NCI-H226 (cell line): Measurements from ENCODE around the gene KCP.

Experiments used
- DNase-seq: peaks from one replicate; pipeline ENCODE4 v3.0.0-alpha.2; 2015

The KCP gene

DNA sequence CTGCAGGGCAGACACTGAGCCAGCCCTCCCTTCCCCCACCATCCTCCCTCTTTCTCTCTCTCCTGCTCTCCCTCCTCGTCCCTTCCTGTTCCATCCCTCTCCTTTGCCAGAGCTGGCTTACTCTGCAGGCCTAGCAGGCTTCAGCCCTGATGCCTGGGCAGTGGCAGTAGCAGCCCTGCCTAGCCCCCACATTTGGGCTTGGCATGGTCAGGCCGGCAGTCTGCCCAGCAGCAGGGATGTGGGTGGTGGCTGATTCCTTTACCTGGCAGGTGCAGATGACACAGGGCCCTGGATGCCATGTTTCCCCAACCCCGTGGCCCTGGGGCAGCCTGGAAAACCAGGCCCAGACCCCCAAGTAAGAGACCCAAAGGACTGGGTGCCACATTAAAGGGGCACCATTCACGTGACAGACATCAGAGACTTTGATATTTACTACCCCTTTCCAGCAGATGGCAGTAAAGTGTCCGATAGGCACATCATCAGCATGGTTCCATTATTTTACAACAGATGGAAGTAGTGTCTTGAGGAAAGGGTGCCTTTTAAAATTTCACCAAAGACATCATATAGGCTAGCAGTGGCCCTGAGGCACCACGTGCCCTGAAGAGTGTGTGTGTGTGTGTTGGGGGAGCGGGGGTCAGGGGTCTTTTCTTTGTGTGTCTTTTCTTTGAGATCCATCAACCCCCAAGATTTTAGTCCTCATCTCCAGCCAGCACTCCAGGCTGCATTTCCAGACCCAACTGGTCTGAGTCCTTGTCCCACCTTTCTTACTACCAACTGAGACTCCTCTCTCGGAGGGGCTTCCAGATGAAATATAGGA lies 5.9 kb downstream of the KCP start:
- DNase-seq, result peak; percentile 17

DNA sequence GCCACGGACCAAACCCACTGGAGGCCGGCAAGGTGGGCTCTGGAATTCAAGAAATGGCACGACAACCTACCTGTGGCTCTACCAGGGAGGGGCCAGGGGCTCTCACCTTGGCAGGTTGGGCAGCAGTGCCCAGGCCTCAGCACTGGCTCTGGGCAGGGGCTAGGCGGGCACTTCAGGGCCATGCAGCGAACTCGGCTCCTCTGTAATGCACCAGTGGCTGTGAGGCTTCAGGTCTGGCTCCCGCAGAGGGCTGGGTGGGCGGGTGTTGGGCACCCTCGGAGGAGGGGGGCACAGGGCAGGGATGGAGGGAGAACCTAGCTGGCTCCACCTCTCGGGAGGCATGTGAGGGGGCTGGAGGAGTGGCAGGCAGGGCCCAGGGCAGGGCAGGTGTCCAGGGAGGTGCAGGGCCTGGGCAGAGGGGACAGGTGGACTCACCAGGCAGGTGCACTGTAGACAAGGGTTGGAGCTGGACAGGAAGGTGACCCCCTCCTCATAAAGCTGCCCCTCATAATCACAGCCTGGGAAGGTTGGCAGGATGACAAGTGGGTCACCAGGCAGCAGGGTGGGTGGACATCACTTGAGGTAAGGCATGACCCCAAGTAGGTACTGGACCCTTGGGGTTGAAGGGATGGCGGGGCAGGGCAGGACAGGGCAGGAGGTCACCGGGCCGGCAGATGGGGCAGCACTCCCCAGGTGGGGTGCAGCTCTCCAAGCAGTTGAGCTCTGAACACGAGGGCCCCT lies 6.7 kb downstream of the KCP start:
- DNase-seq, result no peak

DNA sequence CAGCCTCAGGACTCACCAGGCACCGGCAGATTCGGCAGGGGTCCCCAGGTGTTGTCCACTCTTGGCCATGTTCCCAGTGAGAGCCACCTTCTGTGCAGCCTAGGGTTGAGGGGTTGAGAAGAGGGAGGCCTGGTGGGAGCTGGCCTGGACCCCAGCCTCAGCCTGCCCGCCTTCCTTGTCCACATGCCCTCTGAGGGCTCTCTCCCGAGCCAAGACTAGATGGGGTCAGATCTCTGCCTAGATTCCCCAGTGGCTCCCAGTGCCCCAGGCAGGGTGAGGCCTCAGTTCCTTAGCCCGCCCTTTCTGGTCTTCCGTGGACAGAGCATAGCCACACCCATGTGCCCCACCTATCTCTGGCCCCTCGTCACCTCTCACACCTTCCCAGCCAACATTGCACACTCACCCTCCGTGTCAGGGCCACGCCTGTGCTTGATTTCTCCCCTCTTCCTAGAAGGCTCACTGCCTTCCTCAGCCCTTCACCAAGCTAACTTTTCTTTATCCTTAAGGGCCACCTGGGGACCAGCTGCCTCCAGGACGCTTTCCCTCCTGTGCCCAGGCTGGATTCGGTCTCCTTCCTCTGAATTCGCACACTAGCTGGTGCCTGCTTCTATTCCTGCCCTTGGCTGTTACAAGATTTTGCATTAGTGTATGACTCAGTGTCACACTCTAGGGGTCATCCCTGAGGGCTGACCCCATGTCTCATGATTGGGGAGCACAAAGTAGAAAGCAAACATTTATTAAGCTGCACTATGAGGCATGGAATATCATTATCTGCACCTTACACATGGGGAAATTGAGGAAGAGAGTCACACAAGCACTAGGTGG lies 7.5 kb downstream of the KCP start:
- no peak for DNase-seq

DNA sequence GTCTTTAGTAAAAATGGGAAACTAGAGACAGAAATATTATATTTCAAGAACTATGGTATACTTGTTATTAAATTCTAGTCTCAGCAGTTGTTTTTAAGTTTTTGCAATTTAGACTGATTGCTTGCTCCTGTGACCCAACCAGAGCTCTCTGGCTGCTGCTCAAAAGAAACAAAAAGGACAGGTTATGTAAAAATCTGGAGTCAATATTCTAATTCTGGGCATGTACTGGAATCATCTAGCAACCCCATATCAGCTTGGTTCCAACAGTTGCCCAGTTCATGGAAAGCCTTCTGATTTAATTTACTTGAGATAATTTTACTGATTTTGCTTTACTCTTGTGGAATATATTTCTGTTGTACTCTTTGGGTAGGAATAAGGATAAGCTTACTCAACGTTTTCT lies 10.3 kb downstream of the KCP start:
- DNase-seq, result no peak

DNA sequence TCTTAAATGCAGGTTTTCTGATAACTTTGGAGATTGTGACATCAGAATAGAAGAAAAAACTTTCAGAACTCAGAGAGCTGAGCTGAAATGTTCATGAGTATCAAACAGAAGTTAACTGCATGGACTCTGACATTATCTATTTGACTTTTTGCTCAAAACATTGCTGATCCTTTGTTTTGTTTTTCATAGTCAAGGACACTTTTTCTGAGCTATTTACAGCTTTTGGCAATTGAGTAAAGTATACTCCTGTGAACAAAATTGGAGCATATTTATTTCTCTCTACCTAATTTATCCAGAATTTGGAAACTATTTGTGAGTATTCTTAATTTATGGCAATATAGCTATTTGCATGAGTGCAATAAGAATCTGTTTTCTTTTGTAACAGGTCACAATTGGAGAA lies 11.1 kb downstream of the KCP start:
- DNase-seq, result no peak

DNA sequence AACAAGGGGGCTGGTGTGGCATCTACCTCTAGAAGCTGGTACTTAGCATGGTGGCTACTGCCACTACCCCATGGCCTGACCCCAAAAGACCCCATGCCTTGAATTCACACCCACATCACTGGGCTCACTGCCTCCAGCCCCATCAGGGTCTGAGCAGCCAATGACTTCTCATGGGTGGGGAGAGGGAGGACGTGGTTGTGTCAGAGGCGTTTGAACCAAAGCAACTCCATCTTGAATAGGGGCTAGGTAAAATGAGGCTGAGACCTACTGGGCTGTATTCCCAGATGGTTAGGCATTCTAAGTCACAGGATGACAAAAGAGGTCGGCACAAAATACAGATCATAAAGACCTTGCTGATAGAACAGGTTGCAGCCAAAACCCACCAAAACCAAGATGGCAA lies 15.2 kb downstream of the KCP start:
- DNase-seq, result no peak

DNA sequence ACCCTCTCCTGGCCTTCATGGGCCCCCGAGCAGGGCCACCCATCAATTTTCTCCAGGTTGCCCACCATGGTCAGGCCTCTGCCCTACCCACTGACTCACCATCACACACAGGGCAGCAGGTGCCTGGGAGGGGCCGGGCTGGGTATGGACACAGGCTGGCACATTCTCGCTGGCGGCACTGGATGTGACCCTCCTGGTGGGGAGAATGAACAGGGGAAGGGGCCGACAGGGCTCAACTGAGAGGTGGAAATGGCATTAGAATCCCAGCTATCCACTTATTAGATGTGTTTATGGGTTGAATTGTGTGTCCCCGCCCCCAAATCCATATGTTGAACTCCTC lies 16.4 kb downstream of the KCP start:
- no peak for DNase-seq

DNA sequence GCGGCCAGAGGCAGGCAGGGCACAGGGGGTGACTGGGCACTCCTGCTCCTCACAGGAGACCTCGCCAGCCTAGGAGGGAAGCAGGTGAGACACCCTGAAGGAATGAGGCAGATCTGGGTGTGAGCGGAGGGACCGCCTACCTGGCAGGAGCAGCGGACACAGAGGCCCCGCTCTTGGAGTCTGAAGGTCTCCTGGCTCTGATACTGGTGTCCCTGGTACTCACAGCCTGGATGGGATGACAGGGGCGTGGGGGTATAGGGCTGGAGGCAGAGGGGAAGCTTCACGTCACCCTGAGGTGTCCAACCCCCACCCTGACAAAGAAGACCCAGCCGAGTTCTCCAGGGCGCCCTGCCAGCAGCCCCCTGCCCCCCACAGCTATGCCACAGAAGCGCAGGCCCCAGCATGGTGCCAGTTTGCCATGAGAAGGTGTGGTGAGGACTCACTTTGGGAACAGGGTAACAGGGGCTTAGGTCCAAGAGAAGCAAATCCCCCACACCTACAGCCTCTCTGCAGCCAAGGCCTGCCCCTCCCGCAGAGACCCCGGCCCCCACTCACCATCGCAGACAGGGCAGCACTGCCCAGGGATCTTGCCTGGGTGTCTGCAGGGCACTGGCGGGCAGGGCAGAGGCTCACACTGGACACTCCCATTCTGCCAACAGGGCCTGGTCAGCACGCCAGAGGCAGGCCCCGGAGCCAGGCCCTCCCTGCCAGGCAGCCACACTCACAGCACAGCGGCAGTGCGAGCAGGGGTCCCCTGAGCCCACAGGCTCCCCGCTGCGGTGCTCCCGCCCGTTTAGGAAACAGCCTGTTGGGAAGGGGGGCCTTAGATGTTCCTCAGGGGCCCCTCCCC lies 17.0 kb downstream of the KCP start:
- DNase-seq, result no peak

DNA sequence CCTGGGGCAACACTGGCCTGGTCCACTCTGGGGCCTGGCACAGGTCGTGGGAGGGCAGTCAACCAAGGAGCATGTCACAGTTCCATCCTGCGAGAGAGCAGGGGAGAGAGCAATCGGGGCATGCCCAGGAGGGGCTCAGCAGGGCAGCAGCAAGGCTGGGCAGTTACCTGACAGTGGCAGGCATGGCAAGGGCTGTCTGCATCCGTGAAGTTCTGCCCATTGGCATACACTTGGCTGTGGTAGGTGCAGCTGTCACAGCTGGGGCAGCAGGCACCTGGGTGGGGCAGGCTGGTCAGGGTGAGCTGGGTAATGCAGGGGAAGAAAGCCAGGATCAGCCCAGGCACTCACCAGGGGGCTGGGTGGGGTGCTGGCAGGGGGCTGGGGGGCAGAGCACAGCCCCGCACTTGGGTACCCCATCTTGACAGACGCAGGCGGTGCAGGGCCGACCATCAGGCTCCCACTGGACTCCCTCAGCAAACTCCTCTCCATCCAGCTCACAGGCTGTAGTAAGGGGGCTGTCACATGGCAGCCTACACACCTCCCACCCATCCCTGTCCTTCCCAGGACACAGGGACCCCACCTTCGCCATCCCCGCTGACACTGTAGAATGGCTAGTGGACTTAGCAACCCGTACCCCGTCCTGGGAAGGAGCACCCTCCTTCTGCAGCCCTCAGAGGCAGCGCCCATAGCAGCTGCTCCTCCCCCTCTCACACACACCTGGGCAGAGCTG lies 17.8 kb downstream of the KCP start:
- no peak for DNase-seq

DNA sequence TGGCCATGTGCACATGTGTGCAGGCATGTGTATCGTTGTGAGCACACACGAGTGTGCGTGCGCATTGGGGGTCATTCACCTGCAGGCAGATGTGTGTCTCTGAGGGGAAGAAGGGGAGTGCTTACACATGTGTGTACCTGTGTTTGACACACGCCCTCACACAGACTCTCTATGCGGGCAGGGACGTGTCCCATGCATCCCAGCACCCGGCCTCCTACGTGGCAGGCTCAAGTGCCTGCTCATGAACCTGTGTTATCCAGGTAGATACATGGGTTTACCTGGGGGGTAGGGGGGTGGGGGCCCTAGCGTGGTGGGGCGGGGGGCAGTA lies 18.6 kb downstream of the KCP start:
- no peak for DNase-seq

DNA sequence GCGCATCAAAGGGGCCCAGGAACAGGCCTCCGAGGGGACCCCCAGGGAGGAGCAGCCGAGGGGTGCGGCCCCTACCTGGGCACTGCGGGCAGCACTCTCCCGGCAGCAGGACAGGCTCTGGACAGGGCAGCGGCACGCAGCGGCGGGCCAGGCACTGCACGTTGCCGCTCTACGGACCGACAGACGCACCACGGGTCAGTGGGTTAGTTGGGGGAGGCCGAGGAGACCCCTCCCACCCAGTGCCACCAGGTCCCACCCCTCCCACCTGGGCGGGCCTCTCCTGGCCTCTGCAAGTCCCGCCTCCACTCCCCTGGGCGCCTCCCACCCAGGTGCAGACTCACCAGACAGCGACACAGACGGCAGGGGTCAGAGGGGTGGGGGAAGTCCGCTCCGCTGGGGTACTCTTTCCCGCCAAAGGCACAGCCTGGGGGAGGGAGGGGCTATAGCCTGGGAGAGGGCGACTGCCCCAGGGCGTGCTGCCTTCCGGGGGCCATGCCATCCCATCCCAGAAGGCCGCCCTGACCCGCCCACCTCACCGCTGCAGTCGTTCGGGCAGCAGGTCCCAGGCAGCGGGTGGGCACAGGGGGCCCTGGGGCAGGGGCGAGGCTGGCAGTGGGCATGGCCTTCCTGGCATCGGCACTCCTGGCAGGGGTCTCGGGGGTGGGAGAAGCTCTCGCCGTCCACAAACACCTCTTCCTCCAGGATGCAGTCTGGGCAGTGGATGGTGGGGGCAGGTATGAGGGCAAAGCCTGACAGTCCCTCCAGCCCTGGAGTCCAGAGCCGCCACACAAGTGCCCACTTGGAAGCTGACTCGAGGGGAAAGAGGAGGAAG lies 19.2 kb downstream of the KCP start:
- no peak for DNase-seq

DNA sequence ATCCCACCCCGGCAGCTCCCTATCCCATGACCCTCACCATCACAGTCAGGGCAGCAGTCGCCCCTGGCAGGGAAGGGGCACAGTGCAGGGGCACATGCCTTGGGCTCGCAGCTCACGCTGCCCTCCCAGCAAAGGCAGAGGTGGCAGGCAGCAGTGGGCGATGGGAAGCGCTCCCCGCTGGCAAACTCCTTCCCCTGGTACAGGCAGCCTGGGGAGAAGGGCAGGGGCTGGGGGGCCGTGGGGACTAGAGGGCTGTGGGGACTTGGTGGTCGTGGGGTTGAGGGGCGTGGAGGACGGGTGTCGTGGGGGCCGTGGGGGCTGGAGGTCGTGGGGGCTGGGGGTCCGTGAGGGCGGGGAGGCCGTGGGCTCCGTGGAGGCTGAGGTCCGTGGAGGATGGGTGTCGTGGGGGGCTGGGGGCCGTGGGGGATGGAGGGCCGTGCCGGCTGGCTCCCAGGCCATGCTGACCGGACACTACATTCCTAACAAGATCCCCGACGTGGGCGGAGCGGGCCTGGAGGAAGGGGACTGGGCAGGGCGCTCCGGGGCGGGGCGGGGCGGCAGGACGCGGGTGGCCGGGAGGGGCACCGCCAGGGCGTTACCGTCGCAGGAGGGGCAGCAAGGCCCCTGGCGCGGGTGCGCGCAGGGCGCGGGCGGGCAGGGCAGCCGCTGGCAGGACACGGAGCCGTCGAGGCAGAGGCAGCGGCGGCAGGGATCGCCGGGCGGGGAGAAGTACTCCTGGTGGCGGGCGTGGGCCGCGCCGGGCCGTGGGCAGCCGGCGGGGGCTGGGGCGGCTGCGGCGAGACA lies 20.0 kb downstream of the KCP start:
- peak; percentile 58 for DNase-seq

DNA sequence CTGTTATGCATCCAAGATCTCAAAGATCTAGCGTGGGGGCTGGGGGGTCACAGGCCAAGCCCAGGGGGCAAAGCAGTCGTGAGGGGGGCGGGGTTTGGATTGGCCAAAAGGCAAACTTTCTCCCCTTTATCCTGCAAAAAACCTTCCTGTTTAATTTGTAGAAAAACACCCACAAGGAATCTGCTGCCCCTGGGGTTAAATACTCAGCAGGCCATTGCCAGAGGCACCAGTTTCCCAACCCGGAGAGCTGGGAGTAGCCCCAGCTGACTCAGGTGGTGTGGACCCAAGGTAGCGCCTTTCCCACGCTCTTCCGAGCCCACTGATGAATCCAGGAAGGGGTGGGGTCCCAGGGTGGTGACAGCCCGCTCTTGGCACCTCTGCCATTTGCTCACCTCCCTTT lies 21.4 kb downstream of the KCP start:
- peak; percentile 79 for DNase-seq

DNA sequence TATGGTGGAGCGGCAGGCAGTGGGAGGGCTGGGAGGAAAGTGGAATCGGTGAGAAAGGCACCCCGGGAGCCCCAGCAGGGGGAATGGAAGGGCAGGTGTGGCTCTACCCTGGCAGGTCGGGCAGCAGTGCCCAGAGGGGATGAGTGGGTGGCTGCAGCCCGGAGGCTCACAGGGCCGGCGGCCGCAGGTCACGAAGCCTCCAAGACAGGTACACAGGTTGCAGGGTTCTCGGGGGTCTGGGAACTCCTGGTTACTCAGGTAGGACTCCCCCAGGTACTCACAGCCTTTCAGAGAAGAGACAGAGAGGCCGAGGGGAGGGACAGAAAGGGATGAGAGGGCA lies 21.8 kb downstream of the KCP start:
- no peak for DNase-seq

DNA sequence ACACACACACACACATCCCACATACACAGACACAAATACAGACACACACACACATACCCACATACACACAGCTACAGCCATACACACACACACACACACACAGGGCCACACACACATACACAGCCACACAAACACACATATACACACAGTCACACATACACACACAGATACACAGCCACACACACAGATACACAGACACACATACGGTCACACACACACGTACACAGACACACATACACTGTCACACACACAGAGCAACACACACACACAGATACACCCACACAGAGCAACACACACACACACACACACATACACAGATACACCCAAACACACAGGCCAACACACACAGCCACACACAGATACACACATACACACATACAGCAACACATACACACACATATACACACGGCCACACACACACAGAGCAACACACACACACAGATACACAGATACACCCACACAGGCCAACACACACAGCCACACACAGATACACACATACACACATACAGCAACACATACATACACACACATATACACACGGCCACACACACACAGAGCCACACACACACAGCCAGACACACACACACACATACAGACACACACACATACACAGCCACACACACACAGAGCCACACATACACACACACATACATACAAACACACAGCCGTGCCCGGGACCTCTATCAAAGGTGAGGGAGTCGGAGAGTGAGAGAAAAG lies 22.3 kb downstream of the KCP start:
- no peak for DNase-seq

DNA sequence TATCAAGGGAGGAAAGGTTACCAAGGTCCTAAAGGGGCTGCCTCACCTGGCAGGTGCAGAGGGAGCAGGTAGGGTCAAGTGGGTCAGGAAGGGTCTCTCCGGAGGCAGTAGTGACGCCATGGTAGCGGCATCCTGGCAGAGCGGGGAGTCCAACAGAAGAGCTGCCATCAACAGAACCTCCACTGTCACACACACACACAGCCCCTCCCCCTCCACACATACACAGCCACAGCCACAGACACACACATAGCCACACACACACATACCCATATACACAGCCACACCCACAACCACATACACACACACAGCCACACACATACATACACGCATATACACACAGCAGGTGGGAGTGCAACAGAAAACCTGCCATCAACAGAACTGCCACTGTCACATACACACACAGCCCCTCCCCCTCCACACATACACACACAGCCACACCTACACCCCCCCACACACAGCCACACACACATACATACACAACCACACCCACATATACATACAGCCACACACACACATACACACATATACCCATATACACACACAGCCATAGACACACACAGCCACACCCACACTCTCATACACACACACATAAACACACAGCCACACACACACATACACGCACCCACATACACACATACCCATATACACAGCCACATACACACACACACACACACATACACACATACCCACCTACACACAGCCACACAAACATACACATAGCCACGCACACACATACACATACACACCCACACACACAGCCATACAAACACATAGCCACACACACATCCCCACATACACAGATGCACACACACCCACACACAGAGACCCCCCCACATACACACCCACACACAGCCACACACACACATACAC lies 23.1 kb downstream of the KCP start:
- no peak for DNase-seq

DNA sequence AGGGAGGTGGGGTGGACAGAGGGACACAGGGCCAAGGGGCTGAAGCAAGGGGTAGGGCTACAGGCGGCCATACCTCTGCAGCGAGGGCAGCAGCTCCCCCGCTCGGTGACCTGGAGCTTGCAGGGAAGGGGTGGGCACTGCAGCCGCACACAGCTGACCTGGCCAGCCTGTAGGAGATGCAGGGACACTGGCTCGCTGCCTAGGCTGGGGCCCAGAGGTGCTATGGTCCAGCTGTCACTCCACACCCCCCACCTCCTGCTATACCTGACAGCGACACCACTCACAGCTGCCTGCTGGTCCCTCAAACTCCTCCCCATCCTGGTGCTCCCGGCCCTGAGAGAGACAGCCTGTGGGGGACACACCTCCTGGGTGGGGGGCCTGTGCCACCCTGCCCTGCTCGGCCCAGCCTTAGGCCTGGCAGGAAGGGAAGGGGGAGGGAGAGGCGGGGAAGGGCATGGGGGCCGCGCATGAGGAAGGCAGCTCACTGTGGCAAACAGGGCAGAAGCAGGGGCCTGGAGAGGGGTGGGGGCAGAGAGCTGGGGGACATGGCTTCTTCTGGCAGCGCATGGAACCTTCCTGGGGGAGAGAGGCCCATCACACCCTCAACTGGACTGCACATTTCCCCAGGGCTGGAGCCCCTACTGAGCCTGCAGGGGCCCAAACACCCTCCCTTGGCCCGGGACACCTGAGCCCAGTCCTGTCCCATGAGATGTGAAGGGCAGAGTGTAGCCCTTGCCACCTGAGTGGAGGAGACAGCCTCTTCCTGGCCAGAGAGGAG lies 23.9 kb downstream of the KCP start:
- no peak for DNase-seq
